ENCODE results near the gene PADI4.

Gene PADI4

GRCh38 chr1:17282836-17283235, 25.2 kb upstream of the PADI4 start:
- DNase-seq: no peak

- DNase-seq: no peak
These were observed 21.4 kb upstream of the PADI4 start for GRCh38 chr1:17286646-17287045.

- no peak for DNase-seq
These were observed 20.7 kb upstream of the PADI4 start for GRCh38 chr1:17287130-17287776.

GRCh38 chr1:17289721-17290120, 18.3 kb upstream of the PADI4 start:
- no peak for DNase-seq

GRCh38 chr1:17290553-17290952, 17.4 kb upstream of the PADI4 start:
- no peak for DNase-seq

GRCh38 chr1:17292299-17293160, 15.5 kb upstream of the PADI4 start:
- DNase-seq: no peak

GRCh38 chr1:17293681-17294425, 14.1 kb upstream of the PADI4 start:
- DNase-seq: no peak

- DNase-seq: no peak
These were observed 12.7 kb upstream of the PADI4 start for GRCh38 chr1:17295292-17295691.

- DNase-seq: no peak
These were observed 11.9 kb upstream of the PADI4 start for GRCh38 chr1:17296086-17296485.

GRCh38 chr1:17297991-17298390, 10.0 kb upstream of the PADI4 start:
- DNase-seq: no peak

GRCh38 chr1:17301767-17302166, 6.2 kb upstream of the PADI4 start:
- no peak for DNase-seq

- DNase-seq: no peak
These were observed 3.7 kb upstream of the PADI4 start for GRCh38 chr1:17304151-17304825.

- no peak for DNase-seq
These were observed 3.2 kb upstream of the PADI4 start for GRCh38 chr1:17304826-17305175.

- no peak for DNase-seq
These were observed 2.4 kb upstream of the PADI4 start for GRCh38 chr1:17305576-17306095.

- no peak for DNase-seq
These were observed 1.6 kb upstream of the PADI4 start for GRCh38 chr1:17306407-17306806.

GRCh38 chr1:17306921-17307320, 1.1 kb upstream of the PADI4 start:
- no peak for DNase-seq

GRCh38 chr1:17307329-17307728, 668 bp upstream of the PADI4 start:
- DNase-seq: no peak

- DNase-seq: no peak
These were observed 596 bp downstream of the PADI4 start for GRCh38 chr1:17308593-17308992.

GRCh38 chr1:17309426-17310067, 1.6 kb downstream of the PADI4 start:
- DNase-seq: no peak

GRCh38 chr1:17310068-17310640, 2.2 kb downstream of the PADI4 start:
- no peak for DNase-seq
